GM19397 (cell line): ENCODE data around the gene LEMD1.

ENCODE experiments used
- ATAC-seq: cut with Tn5 transposase; IDR thresholded peaks from one replicate; pipeline ENCODE4 v1.9.1; 2021; ENCODE audit warnings: mild to moderate bottlenecking, moderate library complexity; ENCODE audit not compliant: unreplicated experiment

Gene LEMD1

GRCh38 chr1:205337481-205337880 lies 84.4 kb downstream of the LEMD1 start:
- no peak for ATAC-seq

- no peak for ATAC-seq
These were observed 86.2 kb downstream of the LEMD1 start for GRCh38 chr1:205335692-205336091.

- no peak for ATAC-seq
These were observed 89.7 kb downstream of the LEMD1 start for GRCh38 chr1:205332015-205332791.
